Activated CD4-positive, alpha-beta T cell treated with anti-CD3 and anti-CD28 coated beads for 4 hours (primary cell): Measurements from ENCODE around the gene TMEM198.

Experiments
- DNase-seq, 2 donors: peaks; one replicate each; pipeline ENCODE4 v3.0.0-alpha.2; 2020

The TMEM198 gene

GRCh38 chr2:219565130-219566080 is 21.6 kb downstream of the TMEM198 start:
- DNase-seq, result no peak

DNA sequence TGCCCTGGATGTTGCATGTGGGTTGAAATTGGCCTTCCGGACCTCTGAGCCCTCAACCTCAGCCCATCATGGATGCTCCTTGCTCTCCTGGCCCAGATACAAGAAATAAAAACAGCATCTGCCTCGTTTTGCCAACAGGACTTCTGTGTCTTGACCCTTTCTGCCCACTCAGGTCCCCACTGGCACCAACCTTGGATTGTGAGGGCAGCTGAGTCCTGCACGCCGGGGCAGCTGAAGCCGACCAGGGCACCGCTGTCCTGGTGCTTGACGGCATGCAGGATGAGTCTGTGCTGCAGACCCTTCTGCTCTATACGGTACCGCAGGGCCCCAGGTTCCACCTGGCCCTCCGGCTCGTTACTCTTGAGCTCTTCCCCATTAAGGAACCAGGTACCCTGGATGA is 22.8 kb downstream of the TMEM198 start:
- no peak for DNase-seq

DNA sequence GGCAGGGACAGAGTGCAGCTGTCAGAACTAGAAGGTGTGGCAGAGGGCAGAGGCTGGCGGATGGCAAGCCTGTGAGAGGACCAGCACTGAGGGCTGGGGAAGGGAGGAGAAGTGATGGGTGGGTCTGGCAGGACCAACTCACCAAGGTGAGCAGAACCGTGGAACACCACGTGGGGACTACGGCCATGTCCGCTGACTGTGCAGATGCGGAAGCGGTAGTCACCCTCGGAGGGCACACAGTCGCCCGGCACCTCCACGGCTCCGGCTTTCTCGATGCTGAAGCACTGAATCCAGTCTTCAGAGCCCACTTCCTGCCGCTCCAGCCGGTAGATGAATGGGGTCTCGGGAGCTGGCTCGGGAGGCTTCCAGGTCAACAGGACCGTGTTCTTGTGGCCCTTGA is 23.3 kb downstream of the TMEM198 start:
- no peak for DNase-seq

DNA sequence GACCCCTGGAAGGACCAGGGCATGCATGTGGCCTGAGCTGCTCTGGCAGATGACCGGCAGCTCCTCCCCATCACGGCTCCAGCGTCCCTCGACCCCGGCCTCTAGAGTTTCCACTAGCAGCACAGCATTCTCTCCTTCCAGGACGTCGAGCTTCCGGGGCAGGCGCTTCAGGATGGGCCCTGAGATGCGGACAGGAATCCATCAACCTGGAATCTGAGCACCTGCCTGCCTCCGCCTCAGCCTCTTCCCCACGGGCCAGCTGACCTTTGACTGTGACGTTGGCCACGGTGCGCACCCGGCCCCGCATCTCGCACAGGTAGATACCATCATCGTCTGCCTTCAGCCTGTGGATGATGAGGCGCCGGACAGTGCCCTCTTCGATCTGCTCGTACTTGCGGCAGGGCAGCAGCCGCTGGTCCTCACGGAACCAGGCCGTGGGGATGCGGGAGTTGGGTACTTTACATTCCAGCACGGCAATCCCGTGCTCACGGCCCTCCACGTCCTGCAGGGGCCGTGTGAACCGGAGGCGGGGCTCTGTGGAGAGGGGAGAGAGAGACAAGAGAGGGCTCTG is 24.0 kb downstream of the TMEM198 start:
- DNase-seq, result no peak

DNA sequence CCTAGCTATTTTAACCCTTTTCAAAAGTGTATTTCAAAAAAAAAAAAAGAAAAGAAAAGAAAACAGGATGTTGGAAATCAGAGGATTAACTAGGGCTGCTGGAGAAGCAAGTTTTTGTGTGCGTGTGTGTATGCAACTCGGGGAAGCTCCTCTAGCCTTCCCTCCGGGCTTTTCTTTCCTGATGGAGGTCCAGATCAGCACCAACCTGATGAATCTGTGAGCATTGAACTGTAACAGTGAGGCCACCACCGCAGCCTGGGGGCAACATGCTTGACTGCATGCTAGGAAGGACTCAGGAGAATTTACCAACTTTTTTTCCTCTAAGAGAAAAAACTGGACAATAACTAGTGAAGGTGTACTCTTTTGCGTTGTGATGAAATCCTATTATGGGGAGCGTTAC is 25.2 kb downstream of the TMEM198 start:
- no peak for DNase-seq

- no peak for DNase-seq
Observed at GRCh38 chr2:219569635-219570034, 25.8 kb downstream of the TMEM198 start.

DNA sequence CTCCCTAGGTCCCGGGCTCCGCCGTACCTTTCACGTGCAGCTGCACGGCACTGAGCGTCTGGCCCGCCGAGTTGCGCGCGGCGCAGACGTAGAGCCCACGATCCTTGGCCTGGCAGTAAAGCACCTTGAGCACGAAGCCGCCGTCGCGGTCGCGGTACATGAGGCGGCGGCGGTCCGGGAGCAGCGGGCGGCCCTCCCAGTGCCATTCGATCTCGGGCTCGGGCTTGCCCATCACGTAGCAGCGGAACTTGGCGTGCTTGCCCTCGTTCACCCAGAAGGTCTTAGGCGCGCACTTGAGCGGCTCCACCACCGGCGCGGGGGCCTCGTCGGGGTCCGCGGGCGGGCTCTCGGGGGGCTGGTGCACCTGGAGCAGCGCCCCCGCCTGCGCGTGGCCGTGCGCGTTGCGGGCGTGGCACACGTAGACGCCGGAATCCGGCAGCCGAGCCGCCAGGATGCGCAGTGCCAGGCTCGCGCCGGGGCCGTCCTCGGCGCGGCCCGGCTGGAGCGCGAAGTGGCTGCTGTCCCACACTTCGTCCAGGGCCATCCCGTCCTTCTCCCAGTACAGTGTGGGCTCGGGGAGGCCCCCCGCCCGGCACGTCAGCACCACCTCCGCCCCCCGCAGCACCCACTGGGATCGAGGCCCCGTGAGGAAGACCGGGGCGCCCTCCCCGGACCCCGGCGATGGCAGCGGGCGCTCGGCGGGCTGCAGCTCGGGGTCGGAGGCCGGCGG is 26.5 kb downstream of the TMEM198 start:
- DNase-seq, result no peak

DNA sequence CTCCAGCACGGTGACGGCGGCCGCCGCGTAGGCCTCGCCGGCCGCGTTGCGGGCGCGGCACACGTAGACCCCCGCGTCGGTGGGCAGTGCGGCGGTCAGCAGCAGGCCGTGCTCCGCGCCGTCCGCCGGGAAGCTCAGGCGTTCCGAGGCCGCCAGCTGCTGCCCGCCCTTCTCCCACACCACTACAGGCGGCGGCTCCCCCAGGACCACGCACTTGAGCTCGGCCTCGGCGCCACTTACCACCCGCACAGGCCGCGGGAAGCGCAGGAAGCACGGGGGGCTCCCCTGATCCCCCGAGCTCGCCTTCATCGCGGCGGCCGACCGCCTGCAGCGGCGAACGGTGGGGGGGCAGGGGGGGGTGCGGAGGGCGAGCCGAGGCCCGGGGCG is 27.1 kb downstream of the TMEM198 start:
- DNase-seq, result no peak

GRCh38 chr2:219571311-219572236 is 27.7 kb downstream of the TMEM198 start, which contains the start of gene OBSL1:
TSS of gene OBSL1 (minus strand) at chr2:219571539. CDS start at chr2:219571232, 307 bp downstream.
- DNase-seq, result no peak

GRCh38 chr2:219572237-219573001 is 28.6 kb downstream of the TMEM198 start, which contains the start of gene INHA:
TSS of gene INHA (plus strand) at chr2:219572310. CDS start at chr2:219572375, 65 bp downstream.
- no peak for DNase-seq

DNA sequence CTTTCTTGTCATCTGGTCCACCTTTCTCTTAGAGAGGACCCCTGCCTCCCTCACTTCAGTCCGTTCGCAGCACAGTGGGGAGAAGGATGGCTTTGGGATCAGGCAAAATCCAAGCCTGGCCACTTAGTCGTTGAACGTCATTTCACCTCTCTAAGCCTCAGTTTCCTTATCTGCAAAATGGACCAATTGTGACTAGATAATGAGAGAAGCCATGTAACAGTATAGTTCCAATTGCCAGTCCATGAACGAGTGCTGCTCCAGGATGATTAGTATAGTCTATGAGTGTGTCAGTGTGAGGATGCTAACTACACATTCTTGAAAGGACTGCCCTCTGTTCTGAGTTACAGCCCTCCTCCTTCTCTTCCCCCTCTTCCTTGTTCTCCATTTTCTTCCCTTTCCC is 29.3 kb downstream of the TMEM198 start:
- no peak for DNase-seq

DNA sequence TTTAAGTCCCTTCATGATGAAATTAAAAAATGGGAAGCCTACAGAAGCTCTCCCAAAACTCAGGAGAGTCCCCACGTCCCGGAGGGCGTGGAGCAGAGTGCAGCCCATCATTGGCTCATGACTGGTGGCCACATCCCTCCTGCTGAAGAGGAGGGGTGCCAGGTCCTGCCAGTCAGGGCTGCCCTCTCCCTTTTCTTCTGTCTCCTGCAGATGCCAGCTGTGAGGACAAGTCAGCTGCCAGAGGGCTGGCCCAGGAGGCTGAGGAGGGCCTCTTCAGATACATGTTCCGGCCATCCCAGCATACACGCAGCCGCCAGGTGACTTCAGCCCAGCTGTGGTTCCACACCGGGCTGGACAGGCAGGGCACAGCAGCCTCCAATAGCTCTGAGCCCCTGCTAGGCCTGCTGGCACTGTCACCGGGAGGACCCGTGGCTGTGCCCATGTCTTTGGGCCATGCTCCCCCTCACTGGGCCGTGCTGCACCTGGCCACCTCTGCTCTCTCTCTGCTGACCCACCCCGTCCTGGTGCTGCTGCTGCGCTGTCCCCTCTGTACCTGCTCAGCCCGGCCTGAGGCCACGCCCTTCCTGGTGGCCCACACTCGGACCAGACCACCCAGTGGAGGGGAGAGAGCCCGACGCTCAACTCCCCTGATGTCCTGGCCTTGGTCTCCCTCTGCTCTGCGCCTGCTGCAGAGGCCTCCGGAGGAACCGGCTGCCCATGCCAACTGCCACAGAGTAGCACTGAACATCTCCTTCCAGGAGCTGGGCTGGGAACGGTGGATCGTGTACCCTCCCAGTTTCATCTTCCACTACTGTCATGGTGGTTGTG is 30.9 kb downstream of the TMEM198 start:
- no peak for DNase-seq

- DNase-seq, result no peak
Observed at GRCh38 chr2:219575566-219576504, 32.0 kb downstream of the TMEM198 start.

DNA sequence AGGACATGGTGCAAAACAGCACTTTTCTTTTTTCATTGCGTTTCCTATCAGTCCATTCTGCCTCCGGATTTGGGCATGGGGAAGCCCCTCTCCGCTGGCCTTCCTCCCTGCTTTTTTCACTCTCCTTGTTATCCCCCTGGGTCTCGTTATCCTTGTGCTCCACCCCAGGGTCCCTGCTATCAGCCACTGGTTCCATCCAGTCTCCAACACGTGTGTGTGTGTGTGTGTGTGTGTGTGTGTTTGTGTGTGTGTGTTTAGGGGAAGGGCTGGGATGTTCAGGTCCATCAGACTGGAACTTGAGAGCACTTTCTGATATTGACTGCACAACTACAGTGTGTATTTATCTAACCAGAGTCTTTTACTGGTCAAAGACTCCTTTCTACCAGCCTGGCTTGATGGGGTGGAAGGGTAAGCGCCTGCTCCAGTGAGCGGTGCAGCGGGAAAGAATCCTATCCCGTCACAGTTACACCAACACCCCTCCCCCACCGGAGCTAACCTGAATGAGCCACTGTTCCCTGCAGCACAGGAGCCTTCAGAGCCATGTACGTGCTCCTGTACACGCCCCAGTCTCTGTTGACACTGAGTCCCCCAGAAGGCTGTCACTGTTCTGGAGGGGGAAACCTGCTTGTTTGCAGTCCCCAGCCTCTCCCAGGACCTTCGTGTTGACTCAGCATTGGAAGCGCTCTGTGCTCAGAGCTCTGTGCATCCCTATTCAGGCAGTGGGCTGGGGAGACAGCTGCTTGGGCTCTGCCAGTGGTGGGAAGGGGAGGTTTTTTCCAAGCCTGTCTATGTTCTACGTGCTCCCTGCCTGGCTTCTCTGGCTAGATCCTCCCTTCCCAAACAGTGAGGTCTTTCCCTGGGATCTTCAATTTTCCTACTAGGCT is 32.9 kb downstream of the TMEM198 start:
- DNase-seq, result no peak

DNA sequence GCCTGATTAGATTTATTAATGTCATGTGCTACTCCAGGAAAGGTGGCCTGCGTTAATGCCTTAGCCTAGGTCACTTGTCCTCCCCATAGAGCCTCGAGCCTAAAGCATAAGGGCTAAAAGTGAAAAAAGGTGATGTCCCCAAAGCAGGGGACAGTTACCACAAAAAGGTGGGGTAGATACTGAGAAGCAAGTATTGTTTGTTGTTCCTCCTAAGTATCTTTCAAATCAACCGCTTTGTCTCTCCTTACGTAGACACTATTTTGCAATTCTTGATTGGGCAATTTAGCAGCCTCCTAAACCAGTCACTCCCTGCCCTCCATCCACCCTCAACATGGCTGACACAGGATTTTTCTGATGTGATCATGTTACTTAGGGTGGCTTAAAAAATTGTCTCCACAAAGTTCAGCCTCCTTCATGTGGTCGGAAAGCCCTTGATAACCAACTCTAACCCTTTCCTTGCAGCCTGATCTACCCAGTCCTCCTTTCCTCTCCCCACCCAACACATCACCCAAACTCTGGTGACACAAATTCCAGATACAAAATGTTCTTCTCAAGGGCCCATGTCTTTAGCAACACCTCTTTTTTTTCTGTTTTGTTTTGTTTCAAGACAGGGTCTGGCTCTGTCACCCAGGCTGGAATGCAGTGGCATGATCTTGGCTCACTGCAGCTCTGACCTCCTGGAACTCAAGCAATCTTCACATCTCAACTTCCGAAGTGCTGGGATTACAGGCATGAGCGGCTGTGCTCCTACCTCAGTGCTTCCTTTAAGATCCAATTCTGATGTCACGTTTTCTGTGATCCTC is 35.2 kb downstream of the TMEM198 start:
- no peak for DNase-seq

GRCh38 chr2:219581346-219581745 is 37.5 kb downstream of the TMEM198 start:
- DNase-seq, result no peak

- no peak for DNase-seq
Observed at GRCh38 chr2:219591091-219591490, 47.3 kb downstream of the TMEM198 start.

- DNase-seq, result no peak
Observed at GRCh38 chr2:219592736-219593135, 48.9 kb downstream of the TMEM198 start.
